Adrenal gland (tissue), 12 donors: ENCODE data around the gene HS3ST4. TPM values are rescaled to one million over a fixed set of nuclear protein-coding genes. Genes with fewer than 3 reads are reported as not detected.

Experiments used
- DNase-seq, 7 donors: peaks; one replicate each; pipeline ENCODE4 v3.0.0-alpha.2; 2019 to 2020
- H3K27ac ChIP-seq, 5 donors: fragments of 200-600 bp; sonication (generic) in 4 of 5; 1 replicate in 3 of 5; 2 replicates in 2 of 5; pipeline versions ENCODE4 v1.5.1 to v1.8.0; 2016 to 2020; ENCODE audit warnings: mild to moderate bottlenecking in 1 of 5
- H3K27me3 ChIP-seq: fragments of 200-600 bp; 2 replicates; pipeline ENCODE4 v1.8.0; 2021
- H3K36me3 ChIP-seq, 2 donors: fragments of 200-600 bp; replicated peaks in 1 of 2; 1 replicate in 1 of 2; 2 replicates in 1 of 2; pipeline versions ENCODE4 v1.5.1 to v1.8.0; 2018 to 2022
- H3K4me1 ChIP-seq, 2 donors: fragments of 200-600 bp; replicated peaks in 1 of 2; 1 replicate in 1 of 2; 2 replicates in 1 of 2; pipeline versions ENCODE4 v1.5.1 to v1.8.0; 2018 to 2021
- H3K4me3 ChIP-seq, 4 donors: fragments of 200-600 bp; sonication (generic) in 3 of 4; one replicate each; pipeline ENCODE4 v1.5.1; 2016 to 2018
- H3K9me3 ChIP-seq, 3 donors: fragments of 200-600 bp; sonication (generic) in 1 of 3; replicated peaks in 1 of 3; 1 replicate in 2 of 3; 2 replicates in 1 of 3; pipeline versions ENCODE4 v1.5.1 to v1.8.0; 2016 to 2021
- POLR2A ChIP-seq, 2 donors: fragments of 450-650 bp; IDR thresholded peaks; one replicate each; pipeline ENCODE4 v1.6.1; 2017; ENCODE audit warnings: antibody characterized with exemption in 2 of 2, mild to moderate bottlenecking in 2 of 2, moderate library complexity in 1 of 2
- WGBS, 4 donors: extraction: QIAGEN DNeasy Blood & Tissue Kit in 2 of 4; methylation state at CpG; one replicate each; pipeline versions ENCODE4 v1.1.5 to v1.1.7; 2013 to 2017; 5-methylcytosine and 5-hydroxymethylcytosine counted together
- intact Hi-C, 2 donors: fragments of 100-400 bp; cut with DNase I; formaldehyde crosslinking; loops; one replicate each; pipeline versions ENCODE4 v1.14.1 to v1.15.0; 2022 to 2023
- polyA plus RNA-seq, 3 donors: library from polyadenylated mRNA; stranded (reverse); fragments of 200-250 nt in 2 of 3; fragments of 350-450 nt in 1 of 3; fragmentation: Illumina TruSeq in 1 of 3; extraction: RNeasy Lipid Tissue Mini Kit (QIAGEN cat#74804) in 1 of 3; gene quantifications; one replicate each; pipeline ENCODE4 v1.2.3, GENCODE V29; 2013 to 2014
- total RNA-seq, 9 donors: library from RNA; depleted of rRNA in 4 of 9; stranded (reverse); fragments of >200 nt in 4 of 9; fragments of 120-200 nt in 1 of 9; fragmentation: NEBNext Ultra II Directional in 1 of 9; extraction: Animal tissue kit (Norgen Biotek cat#: 25700) in 1 of 9; gene quantifications; one replicate each; pipeline versions ENCODE4 v1.1.0 to v1.2.4, GENCODE V29; 2013 to 2023
- TF ChIP-seq, protein P1 (sequence below), 6 experiments: fragments of 450-650 bp in 4 of 6; fragments of 200-600 bp in 2 of 6; sonication (generic) in 1 of 6; IDR thresholded peaks; 1 replicate in 5 of 6; 2 replicates in 1 of 6; pipeline versions ENCODE4 v1.5.1 to v1.8.0; 2016 to 2021; ENCODE audit warnings: antibody characterized with exemption in 6 of 6, mild to moderate bottlenecking in 2 of 6, moderate library complexity in 1 of 6
- donor health status: healthy with polysubstance abuse.
- donor health status: Bipolar disorder and iron deficiency.
- donor health status: DM: yes; HTN: yes; CAD: no.
- donor health status: DM: no; HTN: no; CAD: no.
- donor health status: DM: no; HTN: no; CAD: no.
- donor health status: DM: yes; HTN: yes; CAD: no.

Gene HS3ST4
- total and polyA plus RNA-seq, 12 donors: 0.06 to 0.18 (median 0.08) TPM; not detected in 9

DNA sequence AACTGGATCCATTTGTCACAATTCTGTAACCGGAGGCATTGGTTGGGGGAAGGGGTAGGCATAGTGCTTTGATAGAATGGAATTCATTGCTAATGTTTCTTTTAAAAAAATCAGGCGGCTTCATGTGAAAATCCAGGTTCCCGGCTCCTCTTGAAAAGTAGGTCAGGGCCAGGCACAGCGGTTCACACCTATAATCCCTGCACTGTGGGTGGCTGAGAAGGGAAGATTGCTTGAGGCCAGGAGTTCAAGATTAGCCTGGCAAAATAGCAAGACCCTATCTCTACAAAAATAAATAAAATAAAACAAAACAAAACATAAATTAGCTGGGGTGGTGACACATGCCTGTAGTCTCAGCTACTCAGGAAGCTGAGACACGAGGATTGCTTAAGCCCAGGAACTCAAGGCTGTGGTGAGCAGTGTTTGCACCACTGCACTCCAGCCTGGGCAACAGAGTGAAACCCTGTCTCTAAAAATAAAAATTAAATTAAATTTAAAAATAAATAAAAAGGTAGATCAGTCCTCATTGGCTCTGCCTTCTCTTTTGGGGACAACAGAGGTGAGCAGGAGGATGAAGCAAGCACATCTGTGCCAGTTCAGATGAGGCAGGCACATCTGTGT, 466.5 kb downstream of the HS3ST4 start:
- no peaks in the 10 kb centered on the region for H3K36me3 ChIP-seq
- no peak for DNase-seq
- H3K9me3 ChIP-seq: no peaks in the 10 kb centered on the region
- intact Hi-C loops: no loop called here
- H3K27ac ChIP-seq: no peak overlapping the region
- TF ChIP-seq POLR2A (IDR thresholded peaks at IDR 0.05): no peak
- TF ChIP-seq, protein P1, sequence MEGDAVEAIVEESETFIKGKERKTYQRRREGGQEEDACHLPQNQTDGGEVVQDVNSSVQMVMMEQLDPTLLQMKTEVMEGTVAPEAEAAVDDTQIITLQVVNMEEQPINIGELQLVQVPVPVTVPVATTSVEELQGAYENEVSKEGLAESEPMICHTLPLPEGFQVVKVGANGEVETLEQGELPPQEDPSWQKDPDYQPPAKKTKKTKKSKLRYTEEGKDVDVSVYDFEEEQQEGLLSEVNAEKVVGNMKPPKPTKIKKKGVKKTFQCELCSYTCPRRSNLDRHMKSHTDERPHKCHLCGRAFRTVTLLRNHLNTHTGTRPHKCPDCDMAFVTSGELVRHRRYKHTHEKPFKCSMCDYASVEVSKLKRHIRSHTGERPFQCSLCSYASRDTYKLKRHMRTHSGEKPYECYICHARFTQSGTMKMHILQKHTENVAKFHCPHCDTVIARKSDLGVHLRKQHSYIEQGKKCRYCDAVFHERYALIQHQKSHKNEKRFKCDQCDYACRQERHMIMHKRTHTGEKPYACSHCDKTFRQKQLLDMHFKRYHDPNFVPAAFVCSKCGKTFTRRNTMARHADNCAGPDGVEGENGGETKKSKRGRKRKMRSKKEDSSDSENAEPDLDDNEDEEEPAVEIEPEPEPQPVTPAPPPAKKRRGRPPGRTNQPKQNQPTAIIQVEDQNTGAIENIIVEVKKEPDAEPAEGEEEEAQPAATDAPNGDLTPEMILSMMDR (IDR thresholded peaks at IDR 0.05): no peak
- no peak overlapping the region for H3K4me3 ChIP-seq
- WGBS, 4 donors: 29 to 43% (median 39%) methylated on average over 5 of the region's 5 CpGs
- H3K4me1 ChIP-seq: no peaks in the 10 kb centered on the region
- no peaks in the 10 kb centered on the region for H3K27me3 ChIP-seq

DNA sequence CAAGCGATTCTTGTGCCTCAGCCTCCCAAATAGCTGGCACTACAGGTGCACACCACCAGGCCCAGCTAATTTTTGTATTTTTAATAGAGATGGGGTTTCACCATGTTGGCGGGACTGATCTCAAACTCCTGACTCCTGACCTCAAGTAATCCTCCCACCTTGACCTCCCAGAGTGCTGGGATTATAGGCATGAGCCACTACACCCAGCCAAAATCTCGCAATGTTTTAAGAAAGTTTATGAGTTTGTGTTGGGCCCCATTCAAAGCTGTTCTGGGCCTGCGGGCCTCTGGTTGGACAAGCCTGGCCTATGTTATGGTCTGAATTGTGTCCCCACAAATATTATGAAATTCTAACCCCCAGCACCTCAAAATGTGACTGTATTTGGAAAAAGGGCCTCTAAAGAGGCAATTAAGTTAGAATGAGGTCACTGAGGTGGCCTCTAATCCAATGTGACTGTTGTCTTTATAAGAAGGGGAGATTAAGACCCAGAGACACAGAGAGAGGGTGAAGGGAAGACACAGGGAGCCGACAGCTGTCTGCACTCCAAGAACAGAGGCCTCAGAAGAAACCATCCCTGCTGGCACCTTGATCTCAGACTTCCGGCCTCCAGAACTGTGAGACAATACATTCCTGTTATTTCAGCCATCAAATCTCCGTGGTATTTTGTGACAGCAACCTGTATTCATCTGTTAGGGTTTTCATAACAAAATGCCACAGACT, 469.9 kb downstream of the HS3ST4 start:
- Histone ChIP-seq H3K27ac (no peak overlapping the region), H3K9me3 (no peaks in the 10 kb centered on the region), H3K36me3 (no peaks in the 10 kb centered on the region), H3K4me1 (no peaks in the 10 kb centered on the region), H3K27me3 (no peaks in the 10 kb centered on the region), H3K4me3 (no peak overlapping the region)
- WGBS, 4 donors: 69 to 77% (median 72%) methylated on average over 5 to 7 of the region's 7 CpGs
- DNase-seq: no peak
- intact Hi-C loops: no loop called here
- TF ChIP-seq, protein P1 (IDR thresholded peaks at IDR 0.05): no peak
- no peak for TF ChIP-seq POLR2A (IDR thresholded peaks at IDR 0.05)

DNA sequence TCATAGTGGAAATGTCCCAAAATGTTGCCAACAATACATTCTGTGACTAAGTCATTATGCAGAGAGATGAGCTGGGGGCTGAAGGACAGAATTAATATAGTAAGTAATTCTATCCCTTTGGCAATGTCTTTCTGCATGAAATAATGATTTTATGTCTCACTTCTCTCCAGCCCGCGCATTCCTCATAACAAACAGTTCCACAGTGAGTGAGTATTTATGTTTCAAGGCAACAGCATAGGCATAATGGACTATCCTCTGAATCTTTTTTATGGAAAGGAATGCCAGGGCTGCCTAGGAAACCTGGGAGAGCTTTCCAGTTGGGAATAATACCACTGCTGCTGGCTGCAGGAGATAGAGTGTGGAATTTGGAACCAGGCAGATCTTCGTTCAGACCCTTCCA, 477.7 kb downstream of the HS3ST4 start:
- intact Hi-C loops: no loop called here
- H3K27me3 ChIP-seq: no peaks in the 10 kb centered on the region
- no peak overlapping the region for H3K27ac ChIP-seq
- no peaks in the 10 kb centered on the region for H3K9me3 ChIP-seq
- H3K36me3 ChIP-seq: no peaks in the 10 kb centered on the region
- no peak for TF ChIP-seq POLR2A (IDR thresholded peaks at IDR 0.05)
- TF ChIP-seq, protein P1 (IDR thresholded peaks at IDR 0.05): no peak
- WGBS, 4 donors: 65 to 79% (median 74%) methylated on average over 3 of the region's 3 CpGs
- DNase-seq: no peak
- no peaks in the 10 kb centered on the region for H3K4me1 ChIP-seq
- no peak overlapping the region for H3K4me3 ChIP-seq

DNA sequence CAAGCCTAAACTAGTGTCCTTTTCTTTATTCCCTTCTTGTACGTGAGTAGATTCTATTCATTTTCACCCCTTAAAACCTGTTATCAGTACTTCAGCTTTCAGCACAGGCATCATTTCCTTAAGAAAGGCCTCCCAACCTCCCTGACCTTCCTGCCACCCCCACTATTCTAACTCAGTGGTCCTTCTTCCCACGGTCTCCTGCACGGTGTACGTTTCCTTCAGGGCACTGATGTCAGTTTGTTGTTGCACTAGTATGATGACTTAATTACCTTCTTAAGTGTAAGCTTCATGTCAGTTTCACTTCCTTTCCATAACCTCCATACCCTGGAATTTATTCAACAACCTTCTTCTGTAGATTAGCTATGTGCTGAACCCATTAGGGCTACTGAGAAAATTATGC, 484.2 kb downstream of the HS3ST4 start:
- Histone ChIP-seq H3K36me3 (no peaks in the 10 kb centered on the region), H3K27me3 (no peaks in the 10 kb centered on the region), H3K4me3 (no peak overlapping the region), H3K4me1 (no peaks in the 10 kb centered on the region), H3K9me3 (no peaks in the 10 kb centered on the region), H3K27ac (no peak overlapping the region)
- no peak for TF ChIP-seq POLR2A (IDR thresholded peaks at IDR 0.05)
- TF ChIP-seq, protein P1 (IDR thresholded peaks at IDR 0.05): no peak
- intact Hi-C loops: no loop called here
- DNase-seq: no peak
- WGBS, 4 donors: 5 to 20% (median 17%) methylated on average over 4 of the region's 4 CpGs
